Fibroblast of lung (primary cell): Measurements from ENCODE around the gene CFAP61. TPM values are rescaled to one million over a fixed set of nuclear protein-coding genes. Genes with fewer than 3 reads are reported as not detected.

Experiments
- DNase-seq, 2 donors: peaks; one replicate each; pipeline versions ENCODE4 v3.0.0 to v3.0.0-alpha.2; 2010; ENCODE audit warnings: low read depth in 2 of 2
- H2AFZ ChIP-seq: 2 replicates; pipeline ENCODE4 v1.5.1; 2012; ENCODE audit warnings: low read length, control low read depth, inconsistent platforms
- H3K27ac ChIP-seq: 2 replicates; pipeline ENCODE4 v1.5.1; 2011; ENCODE audit warnings: low read length, control low read depth; ENCODE audit not compliant: insufficient read depth
- H3K27me3 ChIP-seq: 2 replicates; pipeline ENCODE4 v1.5.1; 2011; ENCODE audit warnings: mild to moderate bottlenecking, low read length; ENCODE audit not compliant: control insufficient read depth, insufficient read depth
- H3K36me3 ChIP-seq: 2 replicates; pipeline ENCODE4 v1.5.1; 2011; ENCODE audit warnings: low read length; ENCODE audit not compliant: control insufficient read depth, insufficient read depth
- H3K4me1 ChIP-seq: 2 replicates; pipeline ENCODE4 v1.5.1; 2011; ENCODE audit warnings: low read length; ENCODE audit not compliant: control insufficient read depth, insufficient read depth; ENCODE audit errors: extremely low read depth
- H3K4me2 ChIP-seq: 2 replicates; pipeline ENCODE4 v1.5.1; 2011; ENCODE audit warnings: low read length, control low read depth; ENCODE audit not compliant: insufficient read depth; ENCODE audit errors: extremely low read depth
- H3K4me3 ChIP-seq, 4 experiments: fragments of 200-600 bp in 1 of 4; sonication (generic) in 1 of 4; replicated peaks in 1 of 4; 2 replicates each; pipeline ENCODE4 v1.5.1; 2011 to 2016; ENCODE audit warnings: low read length in 4 of 4, low read depth in 3 of 4, mild to moderate bottlenecking in 3 of 4, control low read depth in 2 of 4, inconsistent platforms in 1 of 4, mixed read lengths in 1 of 4; ENCODE audit not compliant: insufficient read depth in 1 of 4; ENCODE audit errors: control extremely low read depth in 1 of 4
- H3K79me2 ChIP-seq: 2 replicates; pipeline ENCODE4 v1.5.1; 2012; ENCODE audit warnings: mild to moderate bottlenecking, low read length, inconsistent platforms; ENCODE audit not compliant: control insufficient read depth, insufficient read depth
- H3K9ac ChIP-seq: 2 replicates; pipeline ENCODE4 v1.5.1; 2011; ENCODE audit warnings: mild to moderate bottlenecking, low read length, control low read depth; ENCODE audit not compliant: insufficient read depth
- H3K9me3 ChIP-seq: 2 replicates; pipeline ENCODE4 v1.5.1; 2012; ENCODE audit warnings: low read depth, low read length; ENCODE audit not compliant: control insufficient read depth, insufficient read depth
- H4K20me1 ChIP-seq: 2 replicates; pipeline ENCODE4 v1.5.1; 2011; ENCODE audit warnings: low read length; ENCODE audit not compliant: control insufficient read depth, insufficient read depth; ENCODE audit errors: extremely low read depth
- EZH2 ChIP-seq: IDR thresholded peaks from 2 replicates; pipeline ENCODE4 v1.5.1; 2012; ENCODE audit warnings: low read length, control low read depth, mild to moderate bottlenecking; ENCODE audit errors: missing control alignments
- polyA plus RNA-seq, 2 donors: library from polyadenylated mRNA; depleted of rRNA in 1 of 2; stranded (reverse) in 1 of 2; unstranded in 1 of 2; fragments of >200 nt; gene quantifications; 2 replicates each; pipeline ENCODE4 v1.2.1, GENCODE V29; 2011 to 2012; ENCODE audit warnings: missing spikeins in 1 of 2
- total RNA-seq: library from RNA; depleted of rRNA; stranded (reverse); fragments of >200 nt; gene quantifications from 2 replicates; pipeline ENCODE4 v1.2.1, GENCODE V29; 2014
- TF ChIP-seq, protein P1 (sequence below), 2 donors: IDR thresholded peaks in 1 of 2; conservative IDR thresholded peaks in 1 of 2; 1 replicate in 1 of 2; 2 replicates in 1 of 2; pipeline ENCODE4 v1.5.1; 2011 to 2012; ENCODE audit warnings: low read length in 2 of 2, control low read depth in 1 of 2, inconsistent platforms in 1 of 2, low read depth in 1 of 2, mild to moderate bottlenecking in 1 of 2

Gene CFAP61
- total and polyA plus RNA-seq, 2 donors (not counting 1 experiment from before 2014, with no cell fraction given) = not detected

- no peak for DNase-seq
- H3K79me2 ChIP-seq = peaks cover 15% of the 10 kb centered on the region
Observed at GRCh38 chr20:20051767-20052073, 612 bp upstream of the CFAP61 start.

GRCh38 chr20:20060234-20060998 is 8.1 kb downstream of the CFAP61 start:
- no peaks in the 10 kb centered on the region for H4K20me1 ChIP-seq
- no peaks in the 10 kb centered on the region for H3K27me3 ChIP-seq
- H3K4me1 ChIP-seq = no peaks in the 10 kb centered on the region
- H3K27ac ChIP-seq = no peak overlapping the region
- no peak overlapping the region for H3K4me2 ChIP-seq
- no peak overlapping the region for H3K4me3 ChIP-seq
- no peak overlapping the region for H2AFZ ChIP-seq
- no peaks in the 10 kb centered on the region for H3K36me3 ChIP-seq
- DNase-seq = no peak
- no peak overlapping the region for H3K9ac ChIP-seq
- TF ChIP-seq, protein P1, sequence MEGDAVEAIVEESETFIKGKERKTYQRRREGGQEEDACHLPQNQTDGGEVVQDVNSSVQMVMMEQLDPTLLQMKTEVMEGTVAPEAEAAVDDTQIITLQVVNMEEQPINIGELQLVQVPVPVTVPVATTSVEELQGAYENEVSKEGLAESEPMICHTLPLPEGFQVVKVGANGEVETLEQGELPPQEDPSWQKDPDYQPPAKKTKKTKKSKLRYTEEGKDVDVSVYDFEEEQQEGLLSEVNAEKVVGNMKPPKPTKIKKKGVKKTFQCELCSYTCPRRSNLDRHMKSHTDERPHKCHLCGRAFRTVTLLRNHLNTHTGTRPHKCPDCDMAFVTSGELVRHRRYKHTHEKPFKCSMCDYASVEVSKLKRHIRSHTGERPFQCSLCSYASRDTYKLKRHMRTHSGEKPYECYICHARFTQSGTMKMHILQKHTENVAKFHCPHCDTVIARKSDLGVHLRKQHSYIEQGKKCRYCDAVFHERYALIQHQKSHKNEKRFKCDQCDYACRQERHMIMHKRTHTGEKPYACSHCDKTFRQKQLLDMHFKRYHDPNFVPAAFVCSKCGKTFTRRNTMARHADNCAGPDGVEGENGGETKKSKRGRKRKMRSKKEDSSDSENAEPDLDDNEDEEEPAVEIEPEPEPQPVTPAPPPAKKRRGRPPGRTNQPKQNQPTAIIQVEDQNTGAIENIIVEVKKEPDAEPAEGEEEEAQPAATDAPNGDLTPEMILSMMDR (conservative IDR thresholded peaks at IDR 0.05 in 1 of 2, IDR thresholded peaks at IDR 0.05 in 1 of 2; ENCODE audit: low read depth in 1 of 2, low read length in 2 of 2) = no peak
- no peak for TF ChIP-seq EZH2
- H3K79me2 ChIP-seq = no peaks in the 10 kb centered on the region
- no peaks in the 10 kb centered on the region for H3K9me3 ChIP-seq

More at GRCh38 chr20:20051767-20052073, 612 bp upstream of the CFAP61 start:
- peak overlapping the region; percentile 65 to 97 (median 92) for H3K4me3 ChIP-seq
- H4K20me1 ChIP-seq = no peaks in the 10 kb centered on the region
- H3K27me3 ChIP-seq = no peaks in the 10 kb centered on the region
- no peak for TF ChIP-seq EZH2
- TF ChIP-seq, protein P1 (conservative IDR thresholded peaks at IDR 0.05 in 1 of 2, IDR thresholded peaks at IDR 0.05 in 1 of 2; ENCODE audit: low read depth in 1 of 2, low read length in 2 of 2) = no peak
- peaks cover 7% of the 10 kb centered on the region for H3K36me3 ChIP-seq
- no peaks in the 10 kb centered on the region for H3K4me1 ChIP-seq
- peak overlapping the region; percentile 93 for H3K4me2 ChIP-seq
- H3K9me3 ChIP-seq = no peaks in the 10 kb centered on the region
- peak overlapping the region; percentile 74 for H2AFZ ChIP-seq
- H3K9ac ChIP-seq = peak overlapping the region; percentile 79
- peak overlapping the region; percentile 78 for H3K27ac ChIP-seq

DNA sequence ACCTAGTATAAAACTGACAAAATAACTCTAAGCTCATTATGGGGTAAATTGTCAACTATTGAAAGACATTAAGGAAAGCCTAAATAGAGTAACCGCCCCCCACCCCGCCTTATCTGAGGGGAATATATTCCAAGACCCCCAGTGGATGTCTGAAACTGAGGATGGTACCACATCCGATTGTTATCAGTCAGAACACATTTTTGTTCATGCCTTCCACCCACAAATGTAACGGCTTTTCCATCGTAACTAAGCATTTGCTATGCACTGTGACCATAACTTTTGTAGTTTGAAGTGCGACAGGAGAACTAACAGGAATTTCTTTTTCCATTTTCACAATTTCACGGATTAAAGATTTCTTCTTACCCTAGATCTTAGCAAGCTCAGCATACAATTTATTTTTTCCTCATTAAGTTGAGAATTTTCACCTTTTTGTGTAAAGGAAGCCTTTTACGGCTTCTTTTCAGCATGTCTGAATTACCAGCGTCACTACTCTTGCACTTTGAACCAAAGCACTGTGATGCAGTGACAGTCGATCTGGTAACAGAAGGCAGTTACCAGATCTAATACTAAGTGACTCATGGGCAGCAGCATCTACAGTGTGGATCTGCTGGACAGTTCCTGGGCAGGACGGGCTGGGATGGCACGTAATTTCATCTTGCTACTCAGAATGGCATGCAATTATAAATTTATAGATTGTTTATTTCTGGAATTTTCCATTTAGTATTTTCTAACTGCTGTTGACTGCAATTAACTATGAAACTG is 11.8 kb downstream of the CFAP61 start:
- DNase-seq = no peak
- H3K27me3 ChIP-seq = no peaks in the 10 kb centered on the region
- no peak overlapping the region for H3K27ac ChIP-seq
- H3K9ac ChIP-seq = no peak overlapping the region
- no peak overlapping the region for H3K4me3 ChIP-seq
- H3K4me2 ChIP-seq = no peak overlapping the region
- no peak overlapping the region for H2AFZ ChIP-seq
- no peaks in the 10 kb centered on the region for H4K20me1 ChIP-seq
- TF ChIP-seq EZH2 = no peak
- TF ChIP-seq, protein P1 (conservative IDR thresholded peaks at IDR 0.05 in 1 of 2, IDR thresholded peaks at IDR 0.05 in 1 of 2; ENCODE audit: low read depth in 1 of 2, low read length in 2 of 2) = no peak
- no peaks in the 10 kb centered on the region for H3K36me3 ChIP-seq
- H3K9me3 ChIP-seq = no peaks in the 10 kb centered on the region
- no peaks in the 10 kb centered on the region for H3K4me1 ChIP-seq
- H3K79me2 ChIP-seq = no peaks in the 10 kb centered on the region
